Endothelial cell of umbilical vein (primary cell): ENCODE results near the gene FNDC1. TPM values are rescaled to one million over a fixed set of nuclear protein-coding genes. Genes with fewer than 3 reads are reported as not detected.

Experiments used
- BruUV-seq: library from RNA; stranded (reverse); fragments of 400-500 nt; replicated peaks from 2 replicates; lab custom pipeline; 2021; lab: Mats Ljungman, UMichigan
- CTCF ChIA-PET: fragments of 300-600, 350-600 bp; sonication (Branson Sonifier 250); formaldehyde crosslinking; loops from one replicate; lab custom pipeline; 2021; ENCODE audit warnings: antibody characterized with exemption, inconsistent platforms; lab: Charles Lee
- POLR2A ChIA-PET: fragments of 300-600, 350-600 bp; sonication (Branson Sonifier 250); formaldehyde crosslinking; loops from one replicate; lab custom pipeline; 2021; ENCODE audit warnings: antibody characterized with exemption, inconsistent platforms; lab: Charles Lee
- DNase-seq: peaks from one replicate; pipeline ENCODE4 v3.0.0-alpha.2; 2011; ENCODE audit warnings: low read depth, low spot score
- FAIRE-seq: peaks from 2 replicates; lab custom pipeline; 2011; peaks lifted over from hg19 to GRCh38; lab: Jason Lieb, UNC
- H2AFZ ChIP-seq: 2 replicates; pipeline ENCODE4 v1.6.0; 2012; ENCODE audit warnings: low read depth, low read length, control low read depth, inconsistent platforms
- H3K27ac ChIP-seq: 2 replicates; pipeline ENCODE4 v1.5.1; 2011; ENCODE audit warnings: low read depth, mild to moderate bottlenecking, control low read depth, low read length, moderate library complexity; ENCODE audit not compliant: insufficient read depth
- H3K27me3 ChIP-seq, 2 experiments: 2 replicates each; pipeline versions ENCODE4 v1.6.0 to v1.6.1; 2011; ENCODE audit warnings: low read length in 2 of 2, mixed read lengths in 1 of 2; ENCODE audit not compliant: control insufficient read depth in 2 of 2, insufficient read depth in 2 of 2
- H3K36me3 ChIP-seq, 2 experiments: 2 replicates in 1 of 2; 3 replicates in 1 of 2; pipeline ENCODE4 v1.5.1; 2011; ENCODE audit warnings: low read length in 2 of 2, mild to moderate bottlenecking in 1 of 2, moderate library complexity in 1 of 2; ENCODE audit not compliant: control insufficient read depth in 2 of 2, insufficient read depth in 2 of 2; ENCODE audit errors: extremely low read depth in 1 of 2
- H3K4me1 ChIP-seq: 3 replicates; pipeline ENCODE4 v1.5.1; 2011; ENCODE audit warnings: mild to moderate bottlenecking, low read length; ENCODE audit not compliant: control insufficient read depth, insufficient read depth; ENCODE audit errors: extremely low read depth
- H3K4me2 ChIP-seq: 2 replicates; pipeline ENCODE4 v1.6.1; 2011; ENCODE audit warnings: low read length, control low read depth, mixed read lengths; ENCODE audit not compliant: insufficient read depth
- H3K4me3 ChIP-seq, 3 experiments: fragments of 200-600 bp in 1 of 3; sonication (generic), shearing (Covaris generic) in 1 of 3; replicated peaks in 1 of 3; 2 replicates each; pipeline ENCODE4 v1.5.1; 2011 to 2016; ENCODE audit warnings: control low read depth in 3 of 3, low read length in 3 of 3, mild to moderate bottlenecking in 2 of 3, inconsistent platforms in 1 of 3, low read depth in 1 of 3, moderate library complexity in 1 of 3; ENCODE audit not compliant: insufficient read depth in 1 of 3
- H3K79me2 ChIP-seq: 2 replicates; pipeline ENCODE4 v1.6.0; 2012; ENCODE audit warnings: low read length, inconsistent platforms; ENCODE audit not compliant: control insufficient read depth, insufficient read depth
- H3K9ac ChIP-seq: replicated peaks from 2 replicates; pipeline ENCODE3; 2011; ENCODE audit warnings: low read length, control low read depth; ENCODE audit not compliant: insufficient read depth; ENCODE audit errors: extremely low read depth
- H3K9me1 ChIP-seq: replicated peaks from 3 replicates; pipeline ENCODE4 v1.6.0; 2011; ENCODE audit warnings: mild to moderate bottlenecking, low read length; ENCODE audit not compliant: control insufficient read depth, insufficient read depth; ENCODE audit errors: extremely low read depth
- H3K9me3 ChIP-seq: replicated peaks from 2 replicates; pipeline ENCODE4 v1.5.1; 2012; ENCODE audit warnings: low read length, inconsistent platforms; ENCODE audit not compliant: control insufficient read depth, insufficient read depth
- H4K20me1 ChIP-seq: replicated peaks from 2 replicates; pipeline ENCODE3; 2011; ENCODE audit warnings: mild to moderate bottlenecking, low read length; ENCODE audit not compliant: control insufficient read depth, insufficient read depth; ENCODE audit errors: extremely low read depth
- CTCF ChIP-seq, 2 donors: IDR thresholded peaks; 1 replicate in 1 of 2; 2 replicates in 1 of 2; pipeline ENCODE4 v1.5.1; 2011; ENCODE audit warnings: low read length in 2 of 2, mild to moderate bottlenecking in 2 of 2, moderate library complexity in 2 of 2, control low read depth in 1 of 2, inconsistent platforms in 1 of 2, low read depth in 1 of 2; ENCODE audit not compliant: insufficient read depth in 1 of 2; ENCODE audit errors: extremely low read depth in 1 of 2
- EZH2 ChIP-seq: IDR thresholded peaks from 2 replicates; pipeline ENCODE4 v1.6.1; 2012; ENCODE audit warnings: borderline replicate concordance, low read depth, mild to moderate bottlenecking, moderate library complexity, low read length, inconsistent platforms; ENCODE audit not compliant: severe bottlenecking
- FOS ChIP-seq: IDR thresholded peaks from 2 replicates; pipeline ENCODE4 v1.6.1; 2011; ENCODE audit warnings: mild to moderate bottlenecking, low read length, moderate library complexity, borderline replicate concordance; ENCODE audit not compliant: insufficient read depth
- GATA2 ChIP-seq: IDR thresholded peaks from 2 replicates; pipeline ENCODE4 v1.7.0; 2011; ENCODE audit warnings: low read depth, mild to moderate bottlenecking, moderate library complexity, mixed read lengths, low read length; ENCODE audit not compliant: insufficient read length, insufficient read depth
- JUN ChIP-seq: IDR thresholded peaks from 2 replicates; pipeline ENCODE4 v1.6.1; 2011; ENCODE audit warnings: borderline replicate concordance, low read depth; ENCODE audit not compliant: insufficient read length, insufficient read depth
- MAX ChIP-seq: IDR thresholded peaks from 2 replicates; pipeline ENCODE4 v1.6.1; 2011; ENCODE audit not compliant: insufficient read depth, insufficient read length
- MYC ChIP-seq: IDR thresholded peaks from one replicate; pipeline ENCODE4 v1.6.1; 2011; ENCODE audit warnings: mild to moderate bottlenecking, low read depth, low read length
- POLR2A ChIP-seq: IDR thresholded peaks from 2 replicates; pipeline ENCODE4 v1.6.1; 2012; ENCODE audit warnings: low read depth, mild to moderate bottlenecking, control low read depth, low read length
- POLR2AphosphoS5 ChIP-seq: IDR thresholded peaks from 2 replicates; pipeline ENCODE4 v1.6.1; 2012; ENCODE audit warnings: low read depth, mild to moderate bottlenecking, control low read depth, low read length, moderate library complexity; ENCODE audit not compliant: insufficient read depth
- dilution Hi-C: fragments of 300-500 bp; cut with MboI; formaldehyde crosslinking; loops from one replicate; pipeline ENCODE4 v1.15.0; 2019; ENCODE audit warnings: low sequenced_read_pairs; ENCODE audit not compliant: extremely low pct_ligation_motif_present
- intact Hi-C: fragments of 100-400 bp; cut with micrococcal nuclease; formaldehyde crosslinking; loops from one replicate; pipeline ENCODE4 v1.10.0; 2022
- polyA plus RNA-seq, 4 experiments: library from polyadenylated mRNA; depleted of rRNA in 3 of 4; stranded (reverse) in 3 of 4; unstranded in 1 of 4; fragments of >200 nt; gene quantifications; 2 replicates each; pipeline versions ENCODE4 v1.2.1 to v1.2.3, GENCODE V29; 2011 to 2012; ENCODE audit warnings: missing spikeins in 1 of 4
- total RNA-seq: library from RNA; stranded (reverse); gene quantifications from 2 replicates; pipeline ENCODE4 v1.2.3, GENCODE V29; 2021

The FNDC1 gene
- total and polyA plus RNA-seq, 2 donors (not counting 3 experiments of a cell fraction or from before 2014, with no cell fraction given): 0.04 TPM; not detected in 1

GRCh38 chr6:159255434-159255951 is 86.3 kb downstream of the FNDC1 start:
- Histone ChIP-seq H3K36me3 (no peaks in the 10 kb centered on the region), H3K4me3 (no peak overlapping the region), H3K4me1 (no peaks in the 10 kb centered on the region), H3K79me2 (no peaks in the 10 kb centered on the region), H3K9me3 (peaks cover 2% of the 10 kb centered on the region), H3K4me2 (no peak overlapping the region), H3K27me3 (no peaks in the 10 kb centered on the region), H4K20me1 (no peaks in the 10 kb centered on the region), H3K27ac (no peak overlapping the region), H3K9ac (no peak overlapping the region), H2AFZ (no peak overlapping the region), H3K9me1 (no peaks in the 10 kb centered on the region)
- POLR2A ChIA-PET: no interaction called here
- FAIRE-seq (no peak), DNase-seq (no peak)
- CTCF ChIA-PET: no interaction called here
- no TSS peak for BruUV-seq
- TF ChIP-seq EZH2 (no peak), MAX (no peak), CTCF (IDR thresholded peaks at IDR 0.05; ENCODE audit: extremely low read depth in 1 of 2, insufficient read depth in 1 of 2, low read depth in 1 of 2, low read length in 2 of 2) (no peak)
- dilution Hi-C loops (no loop called here), intact Hi-C loops (no loop called here)

GRCh38 chr6:159256128-159256527 is 86.9 kb downstream of the FNDC1 start:
- FAIRE-seq (no peak), DNase-seq (no peak)
- intact Hi-C loops: no loop called here
- Histone ChIP-seq H4K20me1 (no peaks in the 10 kb centered on the region), H3K27ac (no peak overlapping the region), H2AFZ (no peak overlapping the region), H3K27me3 (no peaks in the 10 kb centered on the region), H3K9me1 (no peaks in the 10 kb centered on the region), H3K79me2 (no peaks in the 10 kb centered on the region), H3K4me2 (no peak overlapping the region), H3K4me3 (no peak overlapping the region), H3K4me1 (no peaks in the 10 kb centered on the region), H3K9ac (no peak overlapping the region), H3K36me3 (no peaks in the 10 kb centered on the region), H3K9me3 (peaks cover 2% of the 10 kb centered on the region)
- dilution Hi-C loops: no loop called here
- CTCF ChIA-PET: no interaction called here
- BruUV-seq: no TSS peak
- POLR2A ChIA-PET: no interaction called here
- TF ChIP-seq CTCF (IDR thresholded peaks at IDR 0.05; ENCODE audit: extremely low read depth in 1 of 2, insufficient read depth in 1 of 2, low read depth in 1 of 2, low read length in 2 of 2) (no peak), POLR2AphosphoS5 (no peak), FOS (no peak), POLR2A (no peak), JUN (no peak), GATA2 (no peak), MAX (no peak), EZH2 (no peak), MYC (no peak)
